Erythroblast (primary cell): ENCODE results near the gene SNCAIP.

ENCODE experiments used
- GATA1 ChIP-seq: IDR thresholded peaks from 2 replicates; pipeline ENCODE4 v1.6.1; 2011; ENCODE audit warnings: low read depth, mild to moderate bottlenecking, control low read depth, low read length, moderate library complexity
- POLR2A ChIP-seq: IDR thresholded peaks from 2 replicates; pipeline ENCODE4 v1.6.1; 2011; ENCODE audit warnings: mild to moderate bottlenecking, low read length

- no peak for TF ChIP-seq POLR2A
- TF ChIP-seq GATA1: no peak
These were observed 11.7 kb upstream of the SNCAIP start for GRCh38 chr5:122300374-122300773.
